Kidney epithelial cell (primary cell): ENCODE measurements around the gene ANO9. TPM values are rescaled to one million over a fixed set of nuclear protein-coding genes. Genes with fewer than 3 reads are reported as not detected.

Source experiments
- DNase-seq: peaks from one replicate; pipeline ENCODE4 v3.0.0-alpha.2; 2010; ENCODE audit warnings: low read depth
- H3K27me3 ChIP-seq: 2 replicates; pipeline ENCODE4 v1.6.0; 2011; ENCODE audit warnings: low read length; ENCODE audit not compliant: control insufficient read depth, insufficient read depth
- H3K36me3 ChIP-seq: 2 replicates; pipeline ENCODE4 v1.5.1; 2011; ENCODE audit warnings: low read length; ENCODE audit not compliant: control insufficient read depth, insufficient read depth
- H3K4me3 ChIP-seq: 2 replicates; pipeline ENCODE4 v1.5.1; 2011; ENCODE audit warnings: low read depth, mild to moderate bottlenecking, control low read depth, low read length
- CTCF ChIP-seq: IDR thresholded peaks from 2 replicates; pipeline ENCODE4 v1.5.1; 2011; ENCODE audit warnings: mild to moderate bottlenecking, moderate library complexity, low read length, control low read depth, inconsistent platforms; ENCODE audit not compliant: insufficient read depth, poor library complexity, severe bottlenecking
- total RNA-seq: library from RNA; depleted of rRNA; stranded (reverse); fragments of >200 nt; gene quantifications from 2 replicates; pipeline ENCODE4 v1.2.3, GENCODE V29; 2015

Gene ANO9
- total RNA-seq, 1 donor from 2014 or later = 18.4 TPM

- DNase-seq = no peak
- no peaks in the 10 kb centered on the region for H3K36me3 ChIP-seq
- H3K27me3 ChIP-seq = no peaks in the 10 kb centered on the region
- no peak for TF ChIP-seq CTCF
- H3K4me3 ChIP-seq = no peak overlapping the region
These were observed 10.5 kb upstream of the ANO9 start for GRCh38 chr11:452203-452744.

GRCh38 chr11:451738-452137, 9.9 kb upstream of the ANO9 start:
- no peak for TF ChIP-seq CTCF
- Histone ChIP-seq H3K27me3 (no peaks in the 10 kb centered on the region), H3K4me3 (no peak overlapping the region), H3K36me3 (no peaks in the 10 kb centered on the region)
- DNase-seq = no peak

- peak; percentile 38 for DNase-seq
These were observed 9.1 kb upstream of the ANO9 start for GRCh38 chr11:450809-451451.

DNA sequence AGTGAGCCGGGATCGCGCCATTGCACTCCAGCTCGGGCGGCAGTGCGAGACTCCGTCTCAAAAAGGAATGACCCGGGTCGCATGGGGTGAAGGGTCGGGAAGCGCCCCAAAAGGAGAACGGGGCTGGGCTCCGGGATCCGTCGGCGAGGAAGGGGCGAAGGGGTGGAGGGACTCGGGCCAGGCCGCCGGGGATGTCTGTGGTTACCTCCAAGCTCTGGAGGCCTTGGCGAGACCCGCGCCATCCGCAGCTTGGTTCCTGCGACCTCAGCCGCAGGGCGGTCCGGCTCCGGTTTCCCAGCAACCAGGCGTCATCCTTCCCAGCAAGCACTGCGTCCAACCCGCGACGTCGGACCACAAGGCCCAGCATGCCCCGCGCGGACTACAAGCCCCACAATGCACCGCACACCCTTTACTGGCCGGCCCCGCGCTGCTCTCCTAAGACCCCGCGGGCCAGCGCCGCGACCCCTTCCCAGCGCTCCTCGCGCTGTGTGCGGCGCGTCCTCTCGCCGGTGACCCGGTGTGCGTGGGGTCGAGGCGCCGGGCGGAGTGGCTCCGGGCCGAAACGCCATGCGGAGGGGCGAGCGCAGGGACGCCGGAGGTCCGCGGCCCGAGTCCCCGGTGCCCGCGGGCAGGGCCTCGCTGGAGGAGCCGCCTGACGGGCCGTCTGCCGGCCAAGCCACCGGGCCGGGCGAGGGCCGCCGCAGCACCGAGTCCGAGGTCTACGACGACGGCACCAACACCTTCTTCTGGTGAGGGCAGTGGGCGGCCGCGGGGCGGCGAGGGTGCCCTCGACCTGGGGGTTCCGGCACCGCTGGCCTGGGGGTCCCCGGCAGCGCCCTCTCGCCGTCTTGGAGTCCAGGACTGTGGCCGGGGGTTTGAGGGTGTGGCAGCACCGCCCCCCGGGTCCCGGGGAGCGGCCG, 8.3 kb upstream of the ANO9 start, which contains the start of gene PTDSS2:
PTDSS2 (plus strand) TSS at position 391 of the 920 bp plus-strand sequence; CDS start at position 568, 177 bp downstream.
- TF ChIP-seq CTCF = no peak
- H3K27me3 ChIP-seq = no peaks in the 10 kb centered on the region
- peak within 1 kb of the TSS; percentile 93 for H3K4me3 ChIP-seq
- H3K36me3 ChIP-seq = no peaks in the 10 kb centered on the region
- peak; percentile 82 for DNase-seq

More at GRCh38 chr11:450809-451451, 9.1 kb upstream of the ANO9 start:
- no peaks in the 10 kb centered on the region for H3K36me3 ChIP-seq
- peak overlapping the region; percentile 93 for H3K4me3 ChIP-seq
- TF ChIP-seq CTCF = peak; percentile 11
- H3K27me3 ChIP-seq = no peaks in the 10 kb centered on the region

GRCh38 chr11:447923-448731, 6.3 kb upstream of the ANO9 start:
- Histone ChIP-seq H3K4me3 (peak overlapping the region; percentile 57), H3K27me3 (no peaks in the 10 kb centered on the region), H3K36me3 (no peaks in the 10 kb centered on the region)
- TF ChIP-seq CTCF = peak; percentile 92
- peak; percentile 38 for DNase-seq
